ENCODE results near the gene DCHS2. TPM values are rescaled to one million over a fixed set of nuclear protein-coding genes. Genes with fewer than 3 reads are reported as not detected.

The DCHS2 gene
- polyA plus RNA-seq, 3 donors = not detected

DNA sequence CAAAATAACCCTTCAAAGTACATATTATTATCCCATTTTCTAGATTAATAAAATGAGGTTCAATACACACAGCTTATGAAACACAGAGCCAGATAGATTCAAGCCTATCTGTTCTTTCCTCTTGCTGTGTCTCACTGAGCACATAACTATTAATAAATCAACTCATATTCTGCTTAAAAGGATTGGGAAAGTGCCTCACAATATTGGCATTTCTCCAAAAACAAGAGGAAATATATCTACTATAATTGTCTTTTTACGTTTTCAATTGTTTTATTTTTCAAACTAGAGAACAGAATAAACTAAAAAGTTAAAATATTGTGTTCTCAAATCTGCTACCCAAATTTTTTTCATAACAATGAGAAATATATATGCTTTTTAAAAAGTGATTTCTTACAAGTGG, 15.8 kb downstream of the DCHS2 start:
- no peak overlapping the region for H3K27ac Mint-ChIP-seq
- H3K36me3 Mint-ChIP-seq = no peaks in the 10 kb centered on the region
- Histone ChIP-seq H3K79me2 (ENCODE audit: insufficient read depth, low read length) (no peaks in the 10 kb centered on the region), H3K4me1 (ENCODE audit: control insufficient read depth in 1 of 2, insufficient read depth in 2 of 2, low read length in 2 of 2) (no peaks in the 10 kb centered on the region), H2AFZ (ENCODE audit: insufficient read depth, low read depth, low read length, poor library complexity, severe bottlenecking) (no peak overlapping the region), H3K9me3 (replicated peaks in 1 of 2; ENCODE audit: control insufficient read depth in 1 of 2, insufficient read depth in 1 of 2, low read length in 2 of 2) (no peaks in the 10 kb centered on the region), H3K9ac (ENCODE audit: insufficient read depth, low read length, poor library complexity, severe bottlenecking) (no peak overlapping the region), H3K4me2 (replicated peaks; ENCODE audit: extremely low read depth, low read length, poor library complexity, severe bottlenecking) (no peak overlapping the region), H3K36me3 (replicated peaks in 1 of 2; ENCODE audit: control insufficient read depth in 1 of 2, insufficient read depth in 2 of 2, low read length in 2 of 2) (no peaks in the 10 kb centered on the region), H3K27ac (ENCODE audit: low read depth in 1 of 2, low read length in 2 of 2) (no peak overlapping the region), H3K27me3 (ENCODE audit: control insufficient read depth in 2 of 2, insufficient read depth in 2 of 2, low read length in 2 of 2) (peaks cover 4 to 6% of the 10 kb centered on the region in 2 donors), H4K20me1 (ENCODE audit: insufficient read depth, low read length) (no peaks in the 10 kb centered on the region), H3K4me3 (replicated peaks in 1 of 3; ENCODE audit: low read depth in 2 of 3, low read length in 3 of 3) (no peak overlapping the region)
- no peaks in the 10 kb centered on the region for H3K4me1 Mint-ChIP-seq
- intact Hi-C loops (cut with micrococcal nuclease) = no loop called here
- peaks cover 2 to 9% (median 4%) of the 10 kb centered on the region in 3 donors for H3K27me3 Mint-ChIP-seq (ENCODE audit: low read depth in 3 of 3)
- no peak overlapping the region for H3K4me3 Mint-ChIP-seq
- WGBS (ENCODE audit: insufficient coverage) = no CpG with 5 or more reads among the region's 1 CpG
- no peaks in the 10 kb centered on the region for H3K9me3 Mint-ChIP-seq
- TF ChIP-seq CTCF (IDR thresholded peaks at IDR 0.05) = no peak
- no peak for DNase-seq

DNA sequence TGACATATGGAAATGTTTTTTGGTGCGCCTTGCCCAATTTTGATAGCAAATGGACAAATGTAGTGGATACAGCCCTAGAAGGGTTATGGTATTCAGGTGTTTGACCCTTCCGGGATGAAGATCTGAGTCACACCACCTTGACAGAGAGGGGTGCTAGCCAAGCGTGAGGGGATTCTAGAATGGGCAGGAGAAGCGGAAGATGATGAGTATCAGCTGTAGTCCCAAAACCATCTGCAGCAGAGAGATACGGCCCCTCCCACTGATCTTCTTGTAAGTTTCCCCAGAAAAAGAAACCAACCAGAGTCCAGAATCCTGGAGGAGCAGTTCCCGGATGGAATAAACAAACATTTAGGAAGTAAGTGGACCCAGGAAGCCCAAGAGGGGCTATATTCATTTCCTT, 18.1 kb downstream of the DCHS2 start:
- Histone ChIP-seq H3K27ac (ENCODE audit: low read depth in 1 of 2, low read length in 2 of 2) (no peak overlapping the region), H3K4me2 (replicated peaks; ENCODE audit: extremely low read depth, low read length, poor library complexity, severe bottlenecking) (no peak overlapping the region), H3K4me1 (ENCODE audit: control insufficient read depth in 1 of 2, insufficient read depth in 2 of 2, low read length in 2 of 2) (no peaks in the 10 kb centered on the region), H2AFZ (ENCODE audit: insufficient read depth, low read depth, low read length, poor library complexity, severe bottlenecking) (no peak overlapping the region), H3K36me3 (replicated peaks in 1 of 2; ENCODE audit: control insufficient read depth in 1 of 2, insufficient read depth in 2 of 2, low read length in 2 of 2) (no peaks in the 10 kb centered on the region), H3K4me3 (replicated peaks in 1 of 3; ENCODE audit: low read depth in 2 of 3, low read length in 3 of 3) (no peak overlapping the region), H3K9ac (ENCODE audit: insufficient read depth, low read length, poor library complexity, severe bottlenecking) (no peak overlapping the region), H3K9me3 (replicated peaks in 1 of 2; ENCODE audit: control insufficient read depth in 1 of 2, insufficient read depth in 1 of 2, low read length in 2 of 2) (no peaks in the 10 kb centered on the region), H3K27me3 (ENCODE audit: control insufficient read depth in 2 of 2, insufficient read depth in 2 of 2, low read length in 2 of 2) (peaks cover 2 to 3% of the 10 kb centered on the region in 2 donors), H4K20me1 (ENCODE audit: insufficient read depth, low read length) (no peaks in the 10 kb centered on the region), H3K79me2 (ENCODE audit: insufficient read depth, low read length) (no peaks in the 10 kb centered on the region)
- intact Hi-C loops (cut with micrococcal nuclease) = no loop called here
- 50% methylated on average over 2 of the region's 6 CpGs for WGBS (ENCODE audit: insufficient coverage)
- Mint-ChIP-seq H3K36me3 (no peaks in the 10 kb centered on the region), H3K4me1 (no peaks in the 10 kb centered on the region), H3K4me3 (no peak overlapping the region), H3K9me3 (peaks cover 0 to 4% (median 0%) of the 10 kb centered on the region in 7 donors), H3K27me3 (ENCODE audit: low read depth in 3 of 3) (peaks cover 2 to 8% (median 7%) of the 10 kb centered on the region in 3 donors), H3K27ac (no peak overlapping the region)
- no peak for DNase-seq
- TF ChIP-seq CTCF (IDR thresholded peaks at IDR 0.05) = no peak

Data from CD14-positive monocyte (primary cell).